Measurements from ENCODE around the gene PAM.

DNA sequence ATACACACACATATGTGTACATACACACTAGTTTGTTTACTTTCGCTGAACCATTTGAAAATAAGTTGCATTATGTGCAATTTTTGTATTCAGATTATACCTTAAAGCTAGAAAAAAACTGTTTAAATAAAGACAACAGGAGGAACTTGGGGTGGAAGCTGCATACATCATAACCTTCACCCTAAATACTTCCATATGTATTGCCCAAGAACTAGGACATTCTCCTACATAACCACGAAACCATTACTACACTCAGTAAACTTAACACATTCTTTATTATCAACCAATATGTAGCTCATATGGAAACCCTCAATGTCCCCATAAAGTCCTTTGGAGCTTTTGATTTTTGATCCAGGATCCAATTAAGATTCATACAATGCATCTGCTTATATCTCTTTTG, 281.5 kb downstream of the PAM start:
- TF ChIP-seq POLR2A (IDR thresholded peaks at IDR 0.05), result no peak
- TF ChIP-seq, protein P1, sequence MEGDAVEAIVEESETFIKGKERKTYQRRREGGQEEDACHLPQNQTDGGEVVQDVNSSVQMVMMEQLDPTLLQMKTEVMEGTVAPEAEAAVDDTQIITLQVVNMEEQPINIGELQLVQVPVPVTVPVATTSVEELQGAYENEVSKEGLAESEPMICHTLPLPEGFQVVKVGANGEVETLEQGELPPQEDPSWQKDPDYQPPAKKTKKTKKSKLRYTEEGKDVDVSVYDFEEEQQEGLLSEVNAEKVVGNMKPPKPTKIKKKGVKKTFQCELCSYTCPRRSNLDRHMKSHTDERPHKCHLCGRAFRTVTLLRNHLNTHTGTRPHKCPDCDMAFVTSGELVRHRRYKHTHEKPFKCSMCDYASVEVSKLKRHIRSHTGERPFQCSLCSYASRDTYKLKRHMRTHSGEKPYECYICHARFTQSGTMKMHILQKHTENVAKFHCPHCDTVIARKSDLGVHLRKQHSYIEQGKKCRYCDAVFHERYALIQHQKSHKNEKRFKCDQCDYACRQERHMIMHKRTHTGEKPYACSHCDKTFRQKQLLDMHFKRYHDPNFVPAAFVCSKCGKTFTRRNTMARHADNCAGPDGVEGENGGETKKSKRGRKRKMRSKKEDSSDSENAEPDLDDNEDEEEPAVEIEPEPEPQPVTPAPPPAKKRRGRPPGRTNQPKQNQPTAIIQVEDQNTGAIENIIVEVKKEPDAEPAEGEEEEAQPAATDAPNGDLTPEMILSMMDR (IDR thresholded peaks at IDR 0.05), result no peak
